Naive B cell (primary cell): ENCODE results near the gene CRABP2. TPM values are rescaled to one million over a fixed set of nuclear protein-coding genes. Genes with fewer than 3 reads are reported as not detected.

ENCODE experiments used
- ATAC-seq, 2 donors: fragments of 150-1000 bp; cut with Tn5 transposase; 2 replicates each; pipeline ENCODE4 v1.10.0; 2021; ENCODE audit warnings: low read depth in 2 of 2, mild to moderate bottlenecking in 2 of 2, moderate library complexity in 2 of 2
- DNase-seq: peaks from one replicate; pipeline ENCODE4 v3.0.0; 2022
- H3K27ac Mint-ChIP-seq, 6 donors: one replicate each; pipeline ENCODE4 v1.8.0; 2020 to 2022; ENCODE audit warnings: mild to moderate bottlenecking in 6 of 6, mixed read lengths in 6 of 6, moderate library complexity in 5 of 6, inconsistent platforms in 2 of 6
- H3K27me3 Mint-ChIP-seq, 3 donors: one replicate each; pipeline ENCODE4 v1.8.0; 2021 to 2022; ENCODE audit warnings: mixed read lengths in 3 of 3, mild to moderate bottlenecking in 1 of 3
- H3K36me3 Mint-ChIP-seq, 2 donors: one replicate each; pipeline ENCODE4 v1.8.0; 2020 to 2022; ENCODE audit warnings: mixed read lengths in 2 of 2, inconsistent platforms in 1 of 2, mild to moderate bottlenecking in 1 of 2
- H3K4me1 Mint-ChIP-seq, 3 donors: one replicate each; pipeline ENCODE4 v1.8.0; 2020 to 2022; ENCODE audit warnings: mixed read lengths in 3 of 3, inconsistent platforms in 1 of 3, mild to moderate bottlenecking in 1 of 3, moderate library complexity in 1 of 3
- H3K4me3 Mint-ChIP-seq, 8 donors: one replicate each; pipeline ENCODE4 v1.8.0; 2020 to 2022; ENCODE audit warnings: mild to moderate bottlenecking in 8 of 8, mixed read lengths in 8 of 8, moderate library complexity in 8 of 8, inconsistent platforms in 2 of 8
- H3K9me3 Mint-ChIP-seq, 7 donors: one replicate each; pipeline ENCODE4 v1.8.0; 2020 to 2022; ENCODE audit warnings: mixed read lengths in 7 of 7, mild to moderate bottlenecking in 5 of 7, inconsistent platforms in 2 of 7, moderate library complexity in 1 of 7
- polyA plus RNA-seq, 6 donors: library from polyadenylated mRNA; unstranded; fragments of 300-500 nt; fragmentation: Illumina TruSeq; gene quantifications; one replicate each; pipeline ENCODE4 v1.2.3, GENCODE V29; 2021; ENCODE audit warnings: low read depth in 6 of 6

The CRABP2 gene
- polyA plus RNA-seq, 6 donors from 2014 or later = 0.29 TPM; not detected in 5

DNA sequence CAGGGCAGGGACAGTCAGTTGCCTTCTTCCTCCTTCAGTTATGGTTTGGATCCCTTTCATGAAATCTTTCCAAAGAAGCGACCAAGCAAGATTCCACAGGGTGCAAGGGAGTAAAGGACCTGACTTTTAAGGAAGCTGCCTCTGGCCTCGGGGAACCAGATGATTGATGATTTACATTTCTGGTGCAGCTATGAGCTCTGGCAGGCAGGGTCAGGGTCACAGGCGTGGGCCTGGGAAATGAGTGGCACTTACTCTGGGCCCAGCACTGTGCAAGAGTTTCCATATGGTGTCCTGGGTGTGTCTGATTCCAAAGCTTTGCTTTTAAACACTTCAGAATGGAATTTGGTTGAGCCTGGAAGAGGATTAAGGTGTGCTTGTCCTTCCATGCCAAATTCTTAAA is 7.2 kb upstream of the CRABP2 start:
- Mint-ChIP-seq H3K9me3 (no peaks in the 10 kb centered on the region), H3K36me3 (peaks cover 13 to 25% of the 10 kb centered on the region in 2 donors), H3K4me3 (no peak overlapping the region), H3K4me1 (peaks cover 5 to 16% (median 9%) of the 10 kb centered on the region in 3 donors), H3K27me3 (no peaks in the 10 kb centered on the region), H3K27ac (peak overlapping the region in 2 of 6 donors; percentile 39 to 72)
- no peak for ATAC-seq
- DNase-seq = no peak

DNA sequence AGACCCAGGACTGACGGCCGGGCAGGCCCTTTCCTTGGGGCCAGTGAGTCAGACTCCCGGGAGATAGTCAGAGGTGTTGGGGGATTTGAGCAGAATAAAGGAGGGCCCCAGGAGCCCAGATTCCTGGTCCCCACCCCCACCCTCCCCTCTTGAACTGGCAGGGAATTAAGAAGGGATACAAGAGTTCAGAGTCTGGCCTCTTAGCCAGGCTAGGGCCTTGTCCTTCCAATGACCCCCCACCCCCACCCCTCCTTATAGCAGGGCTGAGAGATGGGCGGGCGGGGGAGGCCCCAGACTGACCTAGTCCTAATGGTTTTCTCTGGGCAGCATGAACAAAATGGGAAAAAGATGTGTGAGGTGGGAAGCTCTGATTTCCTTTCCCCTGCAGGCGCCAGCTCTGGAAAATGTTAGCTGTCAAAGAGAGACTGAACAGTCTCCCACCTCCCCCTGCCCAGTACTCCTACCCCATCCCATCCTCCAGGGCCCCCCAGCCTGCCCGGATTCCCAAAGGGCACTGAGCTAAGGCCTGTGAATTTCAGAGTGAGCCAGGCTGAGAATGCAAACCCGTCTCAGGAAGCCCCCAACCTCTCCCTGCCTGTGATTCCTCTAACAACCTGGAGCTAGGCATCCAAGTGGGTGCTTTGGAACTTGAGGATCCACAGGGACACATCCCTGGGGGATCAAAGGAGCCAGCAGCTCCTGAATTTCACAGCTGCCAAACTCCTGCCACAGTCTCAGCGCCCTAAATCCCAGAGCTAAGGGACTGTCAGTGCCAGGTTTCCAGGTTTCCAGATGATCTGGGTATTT is 5.8 kb upstream of the CRABP2 start:
- H3K36me3 Mint-ChIP-seq = peaks cover 8 to 18% of the 10 kb centered on the region in 2 donors
- H3K4me1 Mint-ChIP-seq = peaks cover 12 to 22% (median 19%) of the 10 kb centered on the region in 3 donors
- no peak for ATAC-seq
- no peaks in the 10 kb centered on the region for H3K9me3 Mint-ChIP-seq
- no peak overlapping the region for H3K27ac Mint-ChIP-seq
- peaks cover 0 to 2% (median 0%) of the 10 kb centered on the region in 3 donors for H3K27me3 Mint-ChIP-seq
- no peak overlapping the region for H3K4me3 Mint-ChIP-seq
- no peak for DNase-seq

- Mint-ChIP-seq H3K4me1 (peaks cover 17 to 23% (median 21%) of the 10 kb centered on the region in 3 donors), H3K9me3 (no peaks in the 10 kb centered on the region), H3K4me3 (no peak overlapping the region), H3K27ac (peak overlapping the region in 2 of 6 donors; percentile 37 to 86), H3K36me3 (peaks cover 2 to 5% of the 10 kb centered on the region in 2 donors), H3K27me3 (peaks cover 0 to 12% (median 0%) of the 10 kb centered on the region in 3 donors)
- DNase-seq = no peak
- no peak for ATAC-seq
Measured at GRCh38 chr1:156709757-156710489, 4.5 kb upstream of the CRABP2 start.

GRCh38 chr1:156709031-156709430 is 3.6 kb upstream of the CRABP2 start:
- Mint-ChIP-seq H3K27ac (peak overlapping the region in 1 of 6 donors; percentile 26), H3K4me1 (peaks cover 18 to 32% (median 30%) of the 10 kb centered on the region in 3 donors), H3K27me3 (peaks cover 6 to 19% (median 7%) of the 10 kb centered on the region in 3 donors), H3K9me3 (no peaks in the 10 kb centered on the region), H3K36me3 (no peaks in the 10 kb centered on the region), H3K4me3 (peak overlapping the region in 1 of 8 donors; percentile 75)
- DNase-seq = no peak
- no peak for ATAC-seq

DNA sequence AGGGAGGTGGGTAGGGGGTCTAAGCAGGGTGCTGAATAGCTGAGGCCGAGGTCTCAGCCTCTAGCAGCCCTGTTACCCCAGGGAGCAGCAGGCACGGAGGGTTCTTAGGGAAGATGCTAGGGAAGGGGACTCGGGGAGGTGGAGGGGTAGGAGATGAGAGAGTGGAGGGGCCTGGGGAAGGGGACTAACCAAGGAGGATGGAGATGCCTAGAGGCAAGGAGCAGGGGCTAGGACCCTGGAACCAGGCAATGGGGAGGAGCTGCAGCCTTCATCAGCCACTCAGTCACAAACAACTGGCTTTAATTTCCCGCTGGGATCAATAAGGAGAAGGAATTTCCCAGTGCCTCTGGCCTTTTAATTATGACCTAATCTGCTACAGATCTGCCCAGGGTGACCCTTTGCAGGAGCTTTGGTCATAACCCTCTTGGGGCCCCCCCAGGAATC is 2.9 kb upstream of the CRABP2 start:
- Mint-ChIP-seq H3K4me3 (peak overlapping the region in 4 of 8 donors; percentile 6 to 75 (median 23)), H3K27me3 (peaks cover 10 to 27% (median 15%) of the 10 kb centered on the region in 3 donors), H3K36me3 (no peaks in the 10 kb centered on the region), H3K4me1 (peaks cover 18 to 40% (median 32%) of the 10 kb centered on the region in 3 donors), H3K9me3 (no peaks in the 10 kb centered on the region), H3K27ac (peak overlapping the region in 1 of 6 donors; percentile 29)
- ATAC-seq (no peak), DNase-seq (no peak)

DNA sequence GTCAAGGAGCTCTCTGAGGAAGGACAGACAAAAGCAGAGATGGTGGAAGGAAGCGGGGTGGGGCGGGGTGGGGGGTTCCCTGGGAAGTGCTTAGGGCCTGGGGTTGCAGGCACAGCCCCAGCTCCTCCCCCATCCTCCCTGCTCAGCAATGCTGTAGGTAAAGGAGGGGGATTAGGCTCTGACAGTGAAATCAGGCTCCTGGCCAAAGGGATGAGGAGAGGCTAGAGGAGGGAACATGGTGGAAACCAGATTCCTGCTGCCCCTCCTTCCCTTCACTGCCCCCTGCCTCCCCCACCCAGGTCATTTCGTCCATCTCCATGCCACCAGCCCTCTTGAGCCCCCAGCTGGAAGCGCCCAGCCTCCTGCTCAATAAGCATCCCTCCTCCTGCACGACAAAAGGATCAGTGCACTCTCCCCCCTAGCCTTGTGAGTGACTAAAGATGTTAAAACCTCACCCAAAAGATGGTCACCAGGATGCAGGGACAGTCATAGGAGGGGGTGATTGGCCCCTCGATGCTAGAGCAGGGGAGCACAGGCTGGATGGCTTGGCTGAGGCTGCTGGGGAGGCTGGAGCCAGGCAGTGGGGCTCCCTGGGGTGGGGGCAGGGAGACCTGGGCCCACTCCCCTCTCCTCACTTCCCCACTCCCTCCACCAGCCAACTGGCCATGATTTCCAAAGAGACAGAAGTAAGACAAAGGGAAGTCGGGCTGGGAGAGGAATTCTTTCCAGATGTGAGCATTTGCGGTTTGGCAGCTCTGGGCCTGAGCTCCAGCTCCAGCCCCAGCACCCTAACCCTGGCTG is 2.2 kb upstream of the CRABP2 start:
- Mint-ChIP-seq H3K27me3 (peaks cover 16 to 33% (median 20%) of the 10 kb centered on the region in 3 donors), H3K4me1 (peaks cover 18 to 40% (median 32%) of the 10 kb centered on the region in 3 donors), H3K4me3 (peak overlapping the region in 6 of 8 donors; percentile 81 to 94 (median 88))

DNA sequence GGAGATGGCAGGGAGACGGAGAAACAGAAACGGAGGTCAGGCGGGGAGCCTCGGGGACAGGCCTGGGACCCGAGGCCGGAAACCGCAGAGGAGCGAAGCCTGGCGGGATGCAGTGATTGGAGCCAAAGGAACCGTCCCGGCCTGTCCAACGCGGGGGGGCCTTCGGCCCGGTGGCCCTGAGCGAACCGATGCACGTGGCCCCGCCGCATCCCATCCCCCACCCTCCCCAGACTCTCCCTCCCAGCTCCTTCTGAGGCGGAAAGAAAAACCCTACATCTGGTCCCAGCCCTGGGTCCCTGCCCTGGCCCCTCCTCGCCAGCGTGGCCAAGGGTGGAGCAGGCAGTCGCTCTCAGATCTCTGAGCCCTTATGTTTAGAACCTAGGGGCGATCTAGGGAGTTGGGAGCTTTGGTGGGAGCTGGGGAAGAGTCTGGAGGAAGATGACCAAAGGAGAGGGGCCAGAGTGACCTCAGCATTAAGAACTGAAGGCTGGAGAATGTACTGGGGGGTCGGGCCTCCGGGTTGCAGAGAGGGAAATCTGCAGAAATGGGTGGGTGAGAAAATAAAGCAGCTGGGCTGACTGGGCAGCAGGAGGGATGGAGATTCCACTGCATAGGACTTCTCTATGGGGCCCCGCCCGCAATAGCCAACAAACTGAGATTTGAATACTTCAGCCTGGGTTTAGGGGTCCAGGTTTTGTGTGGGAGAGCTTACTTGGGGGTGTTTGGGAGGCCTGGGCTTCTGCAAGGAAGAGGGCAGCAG is 1.5 kb upstream of the CRABP2 start:
- Mint-ChIP-seq H3K4me1 (peaks cover 18 to 40% (median 32%) of the 10 kb centered on the region in 3 donors), H3K9me3 (no peaks in the 10 kb centered on the region), H3K36me3 (no peaks in the 10 kb centered on the region), H3K27ac (peak overlapping the region in 3 of 6 donors; percentile 2 to 69 (median 20)), H3K4me3 (peak overlapping the region; percentile 81 to 94 (median 88)), H3K27me3 (peaks cover 17 to 36% (median 20%) of the 10 kb centered on the region in 3 donors)
- DNase-seq = no peak
- peak; percentile 10 to 14 for ATAC-seq

More for the DNA sequence above, 2.2 kb upstream of the CRABP2 start:
- H3K9me3 Mint-ChIP-seq = no peaks in the 10 kb centered on the region
- H3K27ac Mint-ChIP-seq = peak overlapping the region in 1 of 6 donors; percentile 29
- ATAC-seq (no peak), DNase-seq (no peak)
- H3K36me3 Mint-ChIP-seq = no peaks in the 10 kb centered on the region

DNA sequence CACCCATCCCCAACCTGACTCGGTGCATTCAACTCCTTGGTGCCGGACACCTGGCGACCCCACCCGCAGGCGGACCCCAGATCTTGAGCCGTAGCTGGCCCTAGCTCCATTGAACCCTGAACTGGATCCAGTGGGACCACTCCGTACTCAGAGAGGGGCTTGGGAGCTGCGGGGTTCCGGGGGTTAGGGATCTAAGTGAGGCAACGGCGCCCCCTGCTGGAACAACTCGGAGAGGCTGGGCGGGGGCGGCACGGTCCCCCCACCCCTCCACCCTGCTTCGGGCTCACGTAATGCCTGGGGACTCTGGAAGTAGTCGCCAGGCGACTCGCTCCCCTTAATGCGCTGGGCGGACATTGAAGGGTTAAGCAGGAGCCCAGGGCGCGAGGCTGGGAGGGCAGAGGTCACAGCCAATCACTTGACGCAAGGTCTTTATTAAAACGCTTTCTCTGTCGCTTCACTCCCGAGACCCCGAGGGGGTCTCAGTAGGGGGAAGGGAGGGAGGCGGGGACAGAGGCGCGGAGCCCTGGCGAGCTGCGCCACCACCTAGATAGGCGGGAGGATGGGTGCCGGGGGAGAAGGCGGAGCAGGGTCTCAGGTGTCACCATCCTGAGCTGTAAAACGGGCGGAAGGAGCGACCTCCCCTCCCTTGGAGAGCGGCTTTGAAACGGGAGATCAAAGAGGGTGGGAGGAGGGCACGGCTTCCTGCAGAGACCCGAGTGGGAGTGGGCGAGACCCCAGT is 704 bp upstream of the CRABP2 start:
- Mint-ChIP-seq H3K4me3 (peak overlapping the region; percentile 81 to 94 (median 88)), H3K4me1 (peaks cover 18 to 40% (median 32%) of the 10 kb centered on the region in 3 donors), H3K27me3 (peaks cover 23 to 43% (median 27%) of the 10 kb centered on the region in 3 donors), H3K27ac (peak overlapping the region in 3 of 6 donors; percentile 69 to 87 (median 80)), H3K9me3 (no peaks in the 10 kb centered on the region), H3K36me3 (no peaks in the 10 kb centered on the region)
- DNase-seq (peak; percentile 49), ATAC-seq (peak; percentile 72 to 74)

- Mint-ChIP-seq H3K27ac (peak overlapping the region in 1 of 6 donors; percentile 14), H3K9me3 (no peaks in the 10 kb centered on the region), H3K4me3 (peak overlapping the region; percentile 54 to 94 (median 88)), H3K36me3 (no peaks in the 10 kb centered on the region), H3K27me3 (peaks cover 24 to 54% (median 37%) of the 10 kb centered on the region in 3 donors), H3K4me1 (peaks cover 18 to 40% (median 32%) of the 10 kb centered on the region in 3 donors)
- ATAC-seq = no peak
- no peak for DNase-seq
Measured at GRCh38 chr1:156704930-156705320, 458 bp downstream of the CRABP2 start.

GRCh38 chr1:156704166-156704711 is 1.1 kb downstream of the CRABP2 start:
- no peak overlapping the region for H3K27ac Mint-ChIP-seq
- ATAC-seq (no peak), DNase-seq (no peak)
- peaks cover 18 to 40% (median 32%) of the 10 kb centered on the region in 3 donors for H3K4me1 Mint-ChIP-seq
- H3K4me3 Mint-ChIP-seq = peak overlapping the region; percentile 3 to 94 (median 84)
- no peaks in the 10 kb centered on the region for H3K9me3 Mint-ChIP-seq
- peaks cover 31 to 60% (median 44%) of the 10 kb centered on the region in 3 donors for H3K27me3 Mint-ChIP-seq
- peaks cover 0 to 1% of the 10 kb centered on the region in 2 donors for H3K36me3 Mint-ChIP-seq

GRCh38 chr1:156703741-156704140 is 1.6 kb downstream of the CRABP2 start:
- Mint-ChIP-seq H3K27me3 (peaks cover 36 to 64% (median 49%) of the 10 kb centered on the region in 3 donors), H3K9me3 (no peaks in the 10 kb centered on the region), H3K36me3 (peaks cover 0 to 6% of the 10 kb centered on the region in 2 donors), H3K27ac (no peak overlapping the region), H3K4me1 (peaks cover 18 to 40% (median 32%) of the 10 kb centered on the region in 3 donors), H3K4me3 (peak overlapping the region in 5 of 8 donors; percentile 26 to 94 (median 54))
- ATAC-seq = no peak
- DNase-seq = no peak
